ENCODE measurements around the gene IGSF8.

The IGSF8 gene

DNA sequence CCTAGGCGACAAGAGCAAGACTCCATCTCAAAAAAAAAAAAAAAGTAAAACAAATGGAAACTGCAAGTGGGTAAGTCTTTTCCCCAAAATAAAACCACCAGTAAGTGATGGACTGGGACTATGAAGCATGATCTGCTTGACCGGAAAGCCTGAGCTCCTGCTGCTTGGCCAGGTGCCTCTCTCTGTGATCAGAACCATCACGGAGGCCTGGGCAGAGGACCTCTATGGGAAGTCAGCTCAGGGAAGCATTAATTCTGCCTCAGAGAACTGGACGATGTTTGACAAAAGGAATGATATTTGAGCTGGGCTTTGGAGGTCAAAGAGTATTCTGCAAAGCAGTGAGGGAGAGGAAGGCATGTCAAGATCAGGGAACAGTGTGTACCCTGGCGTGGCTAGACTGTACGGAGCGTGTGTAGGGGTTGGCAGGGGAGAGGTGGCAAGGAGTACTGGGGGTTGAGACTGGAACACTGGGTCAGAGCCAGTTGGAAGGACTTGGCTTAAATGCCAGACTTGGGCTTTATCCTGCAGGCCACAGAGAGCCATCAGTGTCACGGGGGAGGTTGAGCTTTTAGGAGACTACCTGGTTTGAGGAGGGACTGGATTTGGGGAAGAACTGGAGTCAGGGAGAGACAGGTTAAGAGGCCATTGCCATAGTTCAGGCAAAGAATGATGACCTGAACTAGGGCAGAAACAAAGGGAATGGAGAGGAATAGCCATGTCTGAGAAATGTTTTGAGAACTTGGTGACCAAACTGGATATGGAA is 33.6 kb upstream of the IGSF8 start:
- TF ChIP-seq ZNF10 (tag by site-specific recombination; IDR thresholded peaks at IDR 0.05) (no peak), ZBTB17 (tag by site-specific recombination; IDR thresholded peaks at IDR 0.05) (no peak), ZBTB49 (tag by site-specific recombination; IDR thresholded peaks at IDR 0.05; ENCODE audit: low read depth) (no peak), ZNF600 (tag by site-specific recombination; IDR thresholded peaks at IDR 0.05) (no peak), ZNF571 (tag by site-specific recombination; IDR thresholded peaks at IDR 0.05) (no peak), ZNF19 (tag by site-specific recombination; IDR thresholded peaks at IDR 0.05; ENCODE audit: low read depth) (no peak), ZNF529 (tag by site-specific recombination; IDR thresholded peaks at IDR 0.05; ENCODE audit: insufficient replicate concordance) (no peak), ZNF558 (tag by site-specific recombination; IDR thresholded peaks at IDR 0.05) (no peak), MEIS1 (CRISPR knock-in tag; IDR thresholded peaks at IDR 0.05; ENCODE audit: borderline replicate concordance) (no peak), ZNF404 (tag by site-specific recombination; IDR thresholded peaks at IDR 0.05) (no peak), INSM2 (tag by site-specific recombination; IDR thresholded peaks at IDR 0.05) (no peak), ZNF274 (IDR thresholded peaks at IDR 0.05; ENCODE audit: low read length) (no peak), ZNF274 (tag by site-specific recombination; IDR thresholded peaks at IDR 0.05; ENCODE audit: borderline replicate concordance) (no peak)
- TF ChIP-seq, protein P1, sequence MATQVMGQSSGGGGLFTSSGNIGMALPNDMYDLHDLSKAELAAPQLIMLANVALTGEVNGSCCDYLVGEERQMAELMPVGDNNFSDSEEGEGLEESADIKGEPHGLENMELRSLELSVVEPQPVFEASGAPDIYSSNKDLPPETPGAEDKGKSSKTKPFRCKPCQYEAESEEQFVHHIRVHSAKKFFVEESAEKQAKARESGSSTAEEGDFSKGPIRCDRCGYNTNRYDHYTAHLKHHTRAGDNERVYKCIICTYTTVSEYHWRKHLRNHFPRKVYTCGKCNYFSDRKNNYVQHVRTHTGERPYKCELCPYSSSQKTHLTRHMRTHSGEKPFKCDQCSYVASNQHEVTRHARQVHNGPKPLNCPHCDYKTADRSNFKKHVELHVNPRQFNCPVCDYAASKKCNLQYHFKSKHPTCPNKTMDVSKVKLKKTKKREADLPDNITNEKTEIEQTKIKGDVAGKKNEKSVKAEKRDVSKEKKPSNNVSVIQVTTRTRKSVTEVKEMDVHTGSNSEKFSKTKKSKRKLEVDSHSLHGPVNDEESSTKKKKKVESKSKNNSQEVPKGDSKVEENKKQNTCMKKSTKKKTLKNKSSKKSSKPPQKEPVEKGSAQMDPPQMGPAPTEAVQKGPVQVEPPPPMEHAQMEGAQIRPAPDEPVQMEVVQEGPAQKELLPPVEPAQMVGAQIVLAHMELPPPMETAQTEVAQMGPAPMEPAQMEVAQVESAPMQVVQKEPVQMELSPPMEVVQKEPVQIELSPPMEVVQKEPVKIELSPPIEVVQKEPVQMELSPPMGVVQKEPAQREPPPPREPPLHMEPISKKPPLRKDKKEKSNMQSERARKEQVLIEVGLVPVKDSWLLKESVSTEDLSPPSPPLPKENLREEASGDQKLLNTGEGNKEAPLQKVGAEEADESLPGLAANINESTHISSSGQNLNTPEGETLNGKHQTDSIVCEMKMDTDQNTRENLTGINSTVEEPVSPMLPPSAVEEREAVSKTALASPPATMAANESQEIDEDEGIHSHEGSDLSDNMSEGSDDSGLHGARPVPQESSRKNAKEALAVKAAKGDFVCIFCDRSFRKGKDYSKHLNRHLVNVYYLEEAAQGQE (tag by site-specific recombination; IDR thresholded peaks at IDR 0.05): no peak
- TF ChIP-seq, protein P2, sequence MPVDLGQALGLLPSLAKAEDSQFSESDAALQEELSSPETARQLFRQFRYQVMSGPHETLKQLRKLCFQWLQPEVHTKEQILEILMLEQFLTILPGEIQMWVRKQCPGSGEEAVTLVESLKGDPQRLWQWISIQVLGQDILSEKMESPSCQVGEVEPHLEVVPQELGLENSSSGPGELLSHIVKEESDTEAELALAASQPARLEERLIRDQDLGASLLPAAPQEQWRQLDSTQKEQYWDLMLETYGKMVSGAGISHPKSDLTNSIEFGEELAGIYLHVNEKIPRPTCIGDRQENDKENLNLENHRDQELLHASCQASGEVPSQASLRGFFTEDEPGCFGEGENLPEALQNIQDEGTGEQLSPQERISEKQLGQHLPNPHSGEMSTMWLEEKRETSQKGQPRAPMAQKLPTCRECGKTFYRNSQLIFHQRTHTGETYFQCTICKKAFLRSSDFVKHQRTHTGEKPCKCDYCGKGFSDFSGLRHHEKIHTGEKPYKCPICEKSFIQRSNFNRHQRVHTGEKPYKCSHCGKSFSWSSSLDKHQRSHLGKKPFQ (tag by site-specific recombination; IDR thresholded peaks at IDR 0.05): no peak
- H3K9me3 ChIP-seq (ENCODE audit: control insufficient read depth, insufficient read depth, low read depth, low read length): no peaks in the 10 kb centered on the region
- H3K4me3 ChIP-seq (ENCODE audit: low read depth, low read length): no peak overlapping the region
- H3K27ac ChIP-seq (ENCODE audit: extremely low read depth, low read depth, low read length): no peak overlapping the region
- H3K36me3 ChIP-seq (ENCODE audit: control insufficient read depth in 2 of 2, insufficient read depth in 1 of 2, low read length in 2 of 2): no peaks in the 10 kb centered on the region
- ChIA-PET CTCF (interaction anchor here (0.5 to 0.6 kb wide), 2 partner anchors 30 to 124 kb away, joined by 3 to 4 read pairs; no protein-coding TSS in a partner anchor), POLR2A (no interaction called here)
- no peaks in the 10 kb centered on the region for H3K4me1 ChIP-seq (ENCODE audit: control insufficient read depth, insufficient read depth, low read length)

DNA sequence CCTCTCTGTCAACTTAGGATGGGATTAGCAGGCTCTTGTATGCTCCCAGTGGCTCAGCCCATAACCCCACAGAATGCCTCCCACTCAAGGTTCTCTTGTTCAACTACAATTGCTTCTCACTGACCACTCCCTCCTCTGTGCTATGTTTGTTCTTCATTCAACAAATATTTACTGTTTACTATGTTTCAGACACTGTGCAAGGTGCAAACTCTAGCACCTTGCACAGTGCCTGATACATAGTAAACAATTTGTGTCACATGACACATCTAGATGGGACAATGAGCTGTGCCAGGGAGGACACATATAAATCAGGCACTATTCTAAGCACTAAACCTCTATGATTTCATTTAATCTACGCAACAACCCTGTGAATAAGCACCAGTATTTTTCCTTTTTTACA is 32.5 kb upstream of the IGSF8 start:
- no peak overlapping the region for H3K27ac ChIP-seq (ENCODE audit: extremely low read depth, low read depth, low read length)
- H3K4me3 ChIP-seq (ENCODE audit: low read depth, low read length): no peak overlapping the region
- no peaks in the 10 kb centered on the region for H3K36me3 ChIP-seq (ENCODE audit: control insufficient read depth in 2 of 2, insufficient read depth in 1 of 2, low read length in 2 of 2)
- CTCF ChIA-PET: no interaction called here
- TF ChIP-seq EGR2 (tag by site-specific recombination; IDR thresholded peaks at IDR 0.05; ENCODE audit: low read depth): peak; percentile 51; the same call in 1 of the 2 replicates
- TF ChIP-seq ZBTB1 (tag by site-specific recombination; IDR thresholded peaks at IDR 0.05): no peak
- no peak for TF ChIP-seq ZNF335 (tag by site-specific recombination; conservative IDR thresholded peaks at IDR 0.05)
- no peak for TF ChIP-seq ZNF664 (tag by site-specific recombination; IDR thresholded peaks at IDR 0.05)
- H3K4me1 ChIP-seq (ENCODE audit: control insufficient read depth, insufficient read depth, low read length): no peaks in the 10 kb centered on the region
- POLR2A ChIA-PET: no interaction called here
- no peaks in the 10 kb centered on the region for H3K9me3 ChIP-seq (ENCODE audit: control insufficient read depth, insufficient read depth, low read depth, low read length)
